Stomach (tissue), 9 donors: Measurements from ENCODE around the gene DPF3. TPM values are rescaled to one million over a fixed set of nuclear protein-coding genes. Genes with fewer than 3 reads are reported as not detected.

ENCODE experiments used
- DNase-seq, 2 donors: peaks; one replicate each; pipeline versions ENCODE4 v3.0.0 to v3.0.0-alpha.2; 2013 to 2019
- H3K27ac ChIP-seq, 5 donors: fragments of 200-600 bp in 4 of 5; sonication (generic) in 4 of 5; one replicate each; pipeline ENCODE4 v1.5.1; 2013 to 2019; ENCODE audit warnings: mild to moderate bottlenecking in 1 of 5, moderate library complexity in 1 of 5
- H3K27me3 ChIP-seq, 3 donors: fragments of 200-600 bp; sonication (generic); one replicate each; pipeline ENCODE4 v1.5.1; 2017 to 2019; ENCODE audit warnings: mixed run types in 1 of 3
- H3K36me3 ChIP-seq, 4 donors: fragments of 200-600 bp; sonication (generic); 1 replicate in 3 of 4; 2 replicates in 1 of 4; pipeline ENCODE4 v1.5.1; 2016 to 2019
- H3K4me1 ChIP-seq, 4 donors: fragments of 200-600 bp; sonication (generic); one replicate each; pipeline ENCODE4 v1.5.1; 2016 to 2019
- H3K4me3 ChIP-seq, 4 donors: fragments of 200-600 bp; sonication (generic) in 3 of 4; one replicate each; pipeline ENCODE4 v1.5.1; 2016 to 2019; ENCODE audit warnings: mild to moderate bottlenecking in 1 of 4
- H3K9me3 ChIP-seq, 4 donors: fragments of 200-600 bp; sonication (generic); one replicate each; pipeline ENCODE4 v1.5.1; 2016 to 2019
- CTCF ChIP-seq, 7 experiments: fragments of 450-650 bp in 4 of 7; fragments of 200-600 bp in 3 of 7; sonication (generic) in 3 of 7; IDR thresholded peaks; one replicate each; pipeline ENCODE4 v1.5.1; 2016 to 2019; ENCODE audit warnings: antibody characterized with exemption in 7 of 7, control low read depth in 2 of 7, mild to moderate bottlenecking in 1 of 7
- EP300 ChIP-seq: sonication (generic); formaldehyde crosslinking; IDR thresholded peaks from one replicate; pipeline ENCODE4 v1.6.1; 2017; ENCODE audit warnings: antibody characterized with exemption
- POLR2A ChIP-seq, 4 donors: fragments of 450-650 bp; IDR thresholded peaks; one replicate each; pipeline ENCODE4 v1.6.1; 2016; ENCODE audit warnings: antibody characterized with exemption in 4 of 4, control low read depth in 2 of 4, mild to moderate bottlenecking in 1 of 4, moderate library complexity in 1 of 4
- POLR2AphosphoS5 ChIP-seq, 3 donors: sonication (generic); formaldehyde crosslinking; IDR thresholded peaks; one replicate each; pipeline ENCODE4 v1.6.1; 2016; ENCODE audit warnings: antibody characterized with exemption in 3 of 3
- WGBS, 5 donors: extraction: QIAGEN DNeasy Blood & Tissue Kit in 3 of 5; methylation state at CpG; one replicate each; pipeline versions ENCODE4 v1.1.5 to v1.1.7; 2013 to 2018; 5-methylcytosine and 5-hydroxymethylcytosine counted together
- intact Hi-C: fragments of 100-400 bp; cut with DNase I; formaldehyde crosslinking; loops from one replicate; pipeline ENCODE4 v1.15.1; 2023; ENCODE audit warnings: low total_unique reads
- polyA plus RNA-seq, 3 donors: library from polyadenylated mRNA; stranded (reverse); fragments of 200-250 nt; gene quantifications; one replicate each; pipeline ENCODE4 v1.2.3, GENCODE V29; 2013
- total RNA-seq, 5 donors: library from RNA; depleted of rRNA; stranded (reverse); fragments of >200 nt; gene quantifications; one replicate each; pipeline versions ENCODE4 v1.1.0 to v1.2.3, GENCODE V29; 2014 to 2016
- donor health status: healthy with polysubstance abuse.
- donor health status: Bipolar disorder and iron deficiency.
- donor health status: healthy.

The DPF3 gene
- total and polyA plus RNA-seq, 8 donors: 0.20 to 113 (median 3.7) TPM

- DNase-seq: no peak
- H3K4me1 ChIP-seq: no peaks in the 10 kb centered on the region
- no peaks in the 10 kb centered on the region for H3K36me3 ChIP-seq
- H3K4me3 ChIP-seq: no peak overlapping the region
- H3K27ac ChIP-seq: no peak overlapping the region
- 57 to 100% (median 85%) methylated on average over 1 of the region's 1 CpG for WGBS, 5 donors
- intact Hi-C loops: no loop called here
- TF ChIP-seq CTCF (IDR thresholded peaks at IDR 0.05) (no peak), EP300 (no peak), POLR2AphosphoS5 (IDR thresholded peaks at IDR 0.05) (no peak), POLR2A (IDR thresholded peaks at IDR 0.05) (no peak)
- H3K27me3 ChIP-seq: no peaks in the 10 kb centered on the region
- H3K9me3 ChIP-seq: peaks cover 0 to 9% (median 2%) of the 10 kb centered on the region in 4 donors
These were observed 262.5 kb downstream of the DPF3 start for GRCh38 chr14:72631401-72631800.

GRCh38 chr14:72630374-72630773 lies 263.5 kb downstream of the DPF3 start:
- no peak for DNase-seq
- Histone ChIP-seq H3K4me3 (no peak overlapping the region), H3K27ac (no peak overlapping the region), H3K9me3 (peaks cover 0 to 12% (median 2%) of the 10 kb centered on the region in 4 donors), H3K36me3 (no peaks in the 10 kb centered on the region), H3K27me3 (no peaks in the 10 kb centered on the region), H3K4me1 (no peaks in the 10 kb centered on the region)
- 83 to 90% (median 86%) methylated on average over 4 of the region's 4 CpGs for WGBS, 5 donors
- intact Hi-C loops: no loop called here
- TF ChIP-seq EP300: no peak
- TF ChIP-seq CTCF (IDR thresholded peaks at IDR 0.05): no peak

- no peak overlapping the region for H3K27ac ChIP-seq
- no peak for DNase-seq
- H3K4me3 ChIP-seq: no peak overlapping the region
- no peaks in the 10 kb centered on the region for H3K4me1 ChIP-seq
- H3K36me3 ChIP-seq: no peaks in the 10 kb centered on the region
- H3K9me3 ChIP-seq: peaks cover 0 to 12% (median 2%) of the 10 kb centered on the region in 4 donors
- no peak for TF ChIP-seq POLR2A (IDR thresholded peaks at IDR 0.05)
- no peak for TF ChIP-seq CTCF (IDR thresholded peaks at IDR 0.05)
- TF ChIP-seq POLR2AphosphoS5 (IDR thresholded peaks at IDR 0.05): no peak
- no peak for TF ChIP-seq EP300
- intact Hi-C loops: no loop called here
- 75 to 91% (median 79%) methylated on average over 2 of the region's 2 CpGs for WGBS, 5 donors
- no peaks in the 10 kb centered on the region for H3K27me3 ChIP-seq
These were observed 264.4 kb downstream of the DPF3 start for GRCh38 chr14:72629534-72629933.

GRCh38 chr14:72625689-72626088 lies 268.2 kb downstream of the DPF3 start:
- 83 to 93% (median 88%) methylated on average over 2 of the region's 2 CpGs for WGBS, 5 donors
- Histone ChIP-seq H3K4me3 (no peak overlapping the region), H3K27me3 (no peaks in the 10 kb centered on the region), H3K4me1 (no peaks in the 10 kb centered on the region), H3K27ac (no peak overlapping the region), H3K36me3 (no peaks in the 10 kb centered on the region), H3K9me3 (peaks cover 0 to 12% (median 2%) of the 10 kb centered on the region in 4 donors)
- intact Hi-C loops: no loop called here
- no peak for DNase-seq
- no peak for TF ChIP-seq POLR2AphosphoS5 (IDR thresholded peaks at IDR 0.05)

GRCh38 chr14:72621387-72622065 lies 272.4 kb downstream of the DPF3 start:
- Histone ChIP-seq H3K27ac (no peak overlapping the region), H3K9me3 (peaks cover 0 to 4% (median 1%) of the 10 kb centered on the region in 4 donors), H3K27me3 (no peaks in the 10 kb centered on the region), H3K4me1 (peaks cover 0 to 19% (median 7%) of the 10 kb centered on the region in 4 donors), H3K36me3 (no peaks in the 10 kb centered on the region), H3K4me3 (no peak overlapping the region)
- TF ChIP-seq POLR2A (IDR thresholded peaks at IDR 0.05): no peak
- TF ChIP-seq POLR2AphosphoS5 (IDR thresholded peaks at IDR 0.05): no peak
- intact Hi-C loops: no loop called here
- WGBS, 5 donors: 69 to 78% (median 75%) methylated on average over 6 of the region's 6 CpGs
- DNase-seq: no peak
